HG03469 (cell line): Measurements from ENCODE around the gene RAD9A.

Source experiments
- ATAC-seq: cut with Tn5 transposase; IDR thresholded peaks from one replicate; pipeline ENCODE4 v1.9.1; 2021; ENCODE audit warnings: mild to moderate bottlenecking, moderate library complexity, moderate number of reproducible peaks; ENCODE audit not compliant: unreplicated experiment

RAD9A gene

GRCh38 chr11:67391304-67392182 is at the start of gene RAD9A:
RAD9A (plus strand) TSS chr11:67391986; CDS start chr11:67392045, 59 bp downstream.
- no peak for ATAC-seq

- ATAC-seq, result no peak
Measured at GRCh38 chr11:67344264-67344663, 47.5 kb upstream of the RAD9A start.

- no peak for ATAC-seq
Measured at GRCh38 chr11:67345247-67345919, 46.4 kb upstream of the RAD9A start.

- no peak for ATAC-seq
Measured at GRCh38 chr11:67345920-67346819, 45.6 kb upstream of the RAD9A start.

- no peak for ATAC-seq
Measured at GRCh38 chr11:67347964-67348749, 43.6 kb upstream of the RAD9A start.

GRCh38 chr11:67349036-67349435 is 42.8 kb upstream of the RAD9A start:
- ATAC-seq, result no peak

- no peak for ATAC-seq
Measured at GRCh38 chr11:67349457-67349856, 42.3 kb upstream of the RAD9A start.

GRCh38 chr11:67349928-67350465 is 41.8 kb upstream of the RAD9A start:
- no peak for ATAC-seq

- no peak for ATAC-seq
Measured at GRCh38 chr11:67351275-67352005, 40.3 kb upstream of the RAD9A start.

GRCh38 chr11:67352546-67353316 is 39.1 kb upstream of the RAD9A start:
- no peak for ATAC-seq

- peak; percentile 53 for ATAC-seq
Measured at GRCh38 chr11:67353317-67354074, 38.3 kb upstream of the RAD9A start, which contains the start of gene POLD4. POLD4 (minus strand) TSS chr11:67353546; CDS start chr11:67353399, 147 bp downstream.

- ATAC-seq, result no peak
Measured at GRCh38 chr11:67354075-67355022, 37.4 kb upstream of the RAD9A start.

GRCh38 chr11:67355023-67355793 is 36.6 kb upstream of the RAD9A start:
- ATAC-seq, result no peak

GRCh38 chr11:67355794-67356386 is 35.9 kb upstream of the RAD9A start:
- no peak for ATAC-seq

GRCh38 chr11:67356387-67356863 is 35.4 kb upstream of the RAD9A start:
- no peak for ATAC-seq
